OCI-M1 (cell line): ENCODE data around the gene SLC2A5.
"Not testable (repeated sequence)": the region's sequence is repeated elsewhere in the genome, so short reads cannot be mapped to it uniquely, and the experiment has no call there.

ENCODE experiments used
- DNase-seq: peaks from one replicate; lab custom pipeline; 2025; lab: John Stamatoyannopoulos, UW

The SLC2A5 gene

GRCh38 chr1:9069326-9070100 lies at the start of gene SLC2A5:
TSS of gene SLC2A5 (minus strand) at chr1:9069635. CDS start at chr1:9069536, 99 bp downstream.
- peak; percentile 5 for DNase-seq

DNA sequence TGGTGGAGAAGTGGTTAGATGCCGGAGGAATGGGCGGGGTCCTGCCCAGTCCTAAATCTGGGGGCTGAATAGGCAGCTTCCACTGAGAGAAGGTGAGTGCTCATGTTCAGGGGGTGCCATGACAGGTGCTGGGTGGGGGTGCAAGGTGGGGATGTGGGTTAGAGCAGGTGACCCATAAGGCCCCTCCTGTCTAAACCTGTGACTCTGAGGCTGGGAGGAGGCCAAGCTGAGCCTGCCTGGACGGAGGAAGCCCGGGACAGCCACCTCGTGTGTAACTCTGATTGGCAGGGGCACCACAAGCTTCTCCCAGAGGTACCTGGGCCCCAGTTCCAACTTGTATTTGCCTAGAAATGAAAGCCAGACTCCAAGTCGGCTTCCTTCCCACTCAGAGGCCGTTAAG lies 48.8 kb upstream of the SLC2A5 start:
- no peak for DNase-seq

DNA sequence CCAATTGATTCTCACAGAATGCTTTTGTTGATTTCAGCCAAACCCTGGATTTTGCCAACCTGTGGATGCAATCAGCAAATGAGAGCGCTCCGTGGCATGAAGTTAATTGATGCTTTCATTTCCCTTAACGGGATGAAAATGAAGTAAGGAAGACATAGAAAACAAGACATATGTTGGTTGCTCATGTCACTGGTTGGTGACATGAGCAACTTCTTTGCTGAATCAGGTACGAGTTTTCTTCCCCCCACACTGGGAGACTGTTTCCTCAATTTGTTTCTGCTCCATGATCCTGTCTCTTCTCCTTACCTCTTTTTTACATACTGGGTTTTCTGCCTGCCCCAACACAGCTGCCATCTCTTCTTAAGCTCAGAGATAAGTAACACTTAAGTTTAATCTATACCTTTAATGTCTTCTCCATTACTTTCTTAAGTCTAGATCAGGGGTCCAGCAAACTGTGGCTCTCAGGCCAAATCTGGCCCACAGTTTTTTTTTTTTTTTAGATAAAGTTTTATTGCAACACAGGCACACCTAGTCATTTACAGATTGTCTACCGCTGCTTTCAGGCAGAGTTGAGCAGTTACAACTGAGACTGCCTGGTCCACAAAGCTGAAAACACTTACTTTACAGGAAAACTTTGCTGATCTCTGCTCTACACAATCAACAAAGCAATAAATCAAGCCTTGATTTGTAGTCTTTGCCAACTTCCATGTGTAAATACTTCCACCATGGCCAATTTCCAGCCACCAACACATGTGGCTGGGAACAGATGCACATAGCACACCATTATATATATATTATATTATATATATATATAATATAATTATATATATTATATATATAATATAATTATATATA lies 46.1 kb upstream of the SLC2A5 start:
- DNase-seq: no peak

GRCh38 chr1:9112961-9113880 lies 43.8 kb upstream of the SLC2A5 start:
- no peak for DNase-seq

GRCh38 chr1:9111957-9112356 lies 42.5 kb upstream of the SLC2A5 start:
- DNase-seq: no peak

GRCh38 chr1:9111357-9111691 lies 41.9 kb upstream of the SLC2A5 start:
- no peak for DNase-seq

GRCh38 chr1:9110669-9111356 lies 41.4 kb upstream of the SLC2A5 start:
- DNase-seq: peak; percentile 79

GRCh38 chr1:9108056-9108665 lies 38.7 kb upstream of the SLC2A5 start:
- DNase-seq: no peak

- no peak for DNase-seq
Observed at GRCh38 chr1:9107136-9107535, 37.7 kb upstream of the SLC2A5 start.

GRCh38 chr1:9106286-9106685 lies 36.9 kb upstream of the SLC2A5 start:
- no peak for DNase-seq

DNA sequence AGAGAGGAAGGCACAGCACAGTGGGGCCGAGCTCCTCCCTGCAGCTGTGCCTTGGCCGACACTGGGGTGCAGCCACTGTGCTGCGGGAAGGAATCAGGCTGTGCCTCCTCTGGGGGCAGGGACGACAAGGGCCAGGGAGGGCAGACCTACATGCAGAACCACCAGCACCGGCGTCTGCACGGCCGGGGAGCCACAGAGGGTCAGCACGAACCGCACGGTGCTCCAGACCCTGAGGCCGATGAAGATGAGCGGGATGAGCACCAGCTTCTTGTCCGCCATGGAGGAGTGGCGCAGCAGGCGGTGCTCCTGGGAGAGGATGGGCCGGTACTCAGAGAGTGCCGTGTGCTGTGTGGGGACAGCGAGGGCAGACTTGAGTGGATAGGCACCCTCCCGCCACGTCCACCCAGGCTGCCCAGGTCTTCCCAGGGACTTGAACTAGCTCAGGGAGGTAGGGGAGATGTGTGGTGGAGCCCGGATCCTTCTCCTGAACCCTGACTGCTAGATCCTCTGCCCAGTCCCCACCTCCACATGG lies 36.0 kb upstream of the SLC2A5 start:
- no peak for DNase-seq

GRCh38 chr1:9101510-9102146 lies 32.2 kb upstream of the SLC2A5 start:
- peak; percentile 43 for DNase-seq

DNA sequence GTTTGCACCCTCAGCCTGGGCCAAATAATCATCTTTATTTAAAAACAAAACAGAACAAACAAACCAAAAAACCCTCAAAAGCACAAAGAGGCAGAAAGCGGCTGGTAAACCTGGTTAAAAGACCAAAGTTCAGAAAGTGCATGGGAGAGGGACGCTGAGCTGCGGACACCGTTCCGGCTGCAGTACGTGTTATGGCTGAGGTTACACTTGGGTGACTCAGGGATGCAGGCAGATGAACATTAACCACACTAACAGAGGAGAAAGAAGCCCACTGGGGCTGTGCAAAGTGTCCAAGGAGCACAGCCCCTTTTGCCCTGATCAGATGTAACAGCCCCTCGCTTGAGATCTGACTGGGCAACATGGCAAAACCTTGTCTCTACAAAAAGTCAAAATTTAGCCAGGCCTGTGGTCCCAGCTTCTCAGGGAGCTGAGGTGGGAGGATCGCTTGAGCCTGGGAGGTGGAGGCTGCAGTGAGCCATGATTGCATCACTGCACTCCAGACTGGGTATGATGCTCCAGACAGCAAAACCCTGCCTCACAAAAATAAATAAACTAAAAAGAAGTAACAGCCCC lies 31.1 kb upstream of the SLC2A5 start:
- DNase-seq: no peak

DNA sequence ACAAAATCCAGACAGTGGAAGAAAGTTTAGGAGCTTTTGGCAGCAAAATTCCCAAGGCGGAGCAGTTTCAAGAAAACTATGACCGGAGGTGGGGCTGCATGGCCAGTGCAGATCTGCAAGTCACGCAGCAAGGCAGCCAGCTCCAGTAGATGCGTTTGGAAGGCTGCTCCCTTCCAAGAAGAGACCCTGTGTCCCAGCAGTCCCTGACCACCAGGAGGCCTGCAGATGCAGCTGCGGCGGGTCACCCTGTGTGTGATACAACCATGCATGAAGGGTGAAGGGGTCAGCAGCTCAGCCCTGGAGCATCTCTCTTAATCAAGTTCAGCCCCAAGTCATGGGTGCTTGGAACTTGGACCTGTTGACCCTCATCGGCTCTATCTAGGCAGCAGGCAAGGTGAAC lies 30.1 kb upstream of the SLC2A5 start:
- DNase-seq: no peak

DNA sequence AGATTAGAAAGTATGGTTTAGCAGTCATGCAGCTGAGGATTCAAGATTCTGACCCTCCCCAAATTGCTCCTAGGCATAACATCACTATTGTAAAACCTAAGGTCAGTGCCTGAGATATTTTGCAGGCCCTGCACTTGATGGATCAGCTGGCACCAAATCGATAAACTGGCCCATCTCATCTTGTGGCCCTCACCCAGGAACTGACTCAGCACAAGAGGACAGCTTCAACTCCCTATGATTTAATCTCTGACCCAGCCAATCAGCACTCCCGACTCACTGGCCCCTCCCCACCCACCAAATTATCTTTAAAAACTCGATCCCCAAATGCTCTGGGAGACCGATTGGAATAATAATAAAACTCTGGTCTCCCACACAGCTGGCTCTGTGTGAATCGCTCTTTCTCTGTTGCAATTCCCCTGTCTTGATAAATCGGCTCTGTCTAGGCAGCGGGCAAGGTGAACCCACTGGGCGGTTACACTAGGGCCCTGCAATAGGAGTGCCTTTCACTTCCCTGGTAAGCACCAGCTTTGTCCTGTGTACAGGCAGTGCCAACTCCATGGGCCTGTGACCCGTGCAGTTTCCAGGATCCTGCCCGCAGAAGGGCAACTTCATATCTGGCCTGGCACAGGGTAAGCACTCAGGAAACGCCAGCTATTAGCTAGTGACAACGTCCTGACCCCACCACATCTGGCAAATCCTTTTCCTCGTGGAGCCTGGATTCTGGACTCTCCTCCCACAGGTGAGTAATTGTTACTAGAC lies 28.7 kb upstream of the SLC2A5 start:
- no peak for DNase-seq

GRCh38 chr1:9095818-9096217 lies 26.4 kb upstream of the SLC2A5 start:
- no peak for DNase-seq

DNA sequence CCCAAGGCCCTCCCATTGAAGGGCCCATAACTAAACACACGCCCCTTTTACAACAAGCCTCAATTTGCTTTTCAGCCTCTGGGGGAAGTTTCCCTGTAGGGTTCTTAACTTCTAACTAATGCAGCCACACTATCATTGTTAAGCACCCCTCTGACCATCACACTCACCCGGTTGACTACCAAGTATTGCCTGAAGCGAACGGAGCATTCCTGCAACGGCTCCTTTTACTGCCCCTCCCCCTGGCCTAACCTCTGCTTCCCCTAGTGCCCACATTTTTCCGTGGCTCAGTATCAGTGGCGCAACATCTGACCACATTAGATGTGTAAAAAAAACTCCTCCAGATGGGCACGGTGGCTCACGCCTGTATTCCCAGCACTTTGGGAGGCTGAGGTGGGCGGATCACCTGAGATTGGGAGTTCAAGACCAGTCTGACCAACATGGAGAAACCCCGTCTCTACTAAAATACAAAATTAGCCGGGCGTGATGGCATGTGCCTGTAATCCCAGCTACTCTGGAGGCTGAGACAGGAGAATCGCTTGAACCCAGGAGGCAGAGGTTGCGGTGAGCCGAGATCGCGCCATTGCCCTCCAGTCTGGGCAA lies 24.7 kb upstream of the SLC2A5 start:
- DNase-seq: not testable (repeated sequence)

- DNase-seq: no peak
Observed at GRCh38 chr1:9093581-9093980, 24.1 kb upstream of the SLC2A5 start.

GRCh38 chr1:9093091-9093490 lies 23.7 kb upstream of the SLC2A5 start:
- DNase-seq: no peak
